ENCODE results near the gene ANKLE1.

ANKLE1 gene

DNA sequence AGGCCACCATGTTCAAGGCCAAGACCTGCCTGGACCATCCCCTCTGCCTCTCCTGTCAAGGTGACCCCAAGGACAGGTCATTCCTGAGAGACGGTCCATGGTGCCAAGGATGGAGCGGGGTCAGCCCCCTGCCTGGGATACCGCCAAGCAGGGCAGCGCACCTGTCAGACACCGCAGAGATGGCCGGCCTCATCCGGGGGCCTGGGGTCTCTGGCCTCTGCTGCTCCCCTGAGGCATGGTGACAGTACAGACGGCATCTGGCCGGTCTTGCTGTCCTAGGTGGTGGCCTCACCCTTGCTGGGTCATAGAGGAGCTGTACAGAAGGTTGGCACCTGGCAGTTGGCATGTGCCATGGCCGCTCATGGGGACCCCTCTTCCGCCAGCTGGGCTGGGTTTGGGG lies 38.7 kb downstream of the ANKLE1 start:
- Histone ChIP-seq H3K4me3 (ENCODE audit: low read depth, low read length) (no peak overlapping the region), H3K36me3 (ENCODE audit: control insufficient read depth in 2 of 2, insufficient read depth in 1 of 2, low read length in 2 of 2) (peaks cover 0 to 46% of the 10 kb centered on the region in 2 experiments; a peak in 2 of 3 replicates), H3K9me3 (ENCODE audit: control insufficient read depth, insufficient read depth, low read depth, low read length) (no peaks in the 10 kb centered on the region), H3K4me1 (ENCODE audit: control insufficient read depth, insufficient read depth, low read length) (no peaks in the 10 kb centered on the region), H3K27ac (ENCODE audit: extremely low read depth, low read depth, low read length) (no peak overlapping the region)
- POLR2A ChIA-PET, result interaction anchor here (1.5 to 2.2 kb wide), 2 partner anchors 10 to 11 kb away, joined by 5 to 8 read pairs; partner anchors contain the start of gene DDA1
- TF ChIP-seq ZNF580 (tag by site-specific recombination; IDR thresholded peaks at IDR 0.05) (no peak), ZNF404 (tag by site-specific recombination; IDR thresholded peaks at IDR 0.05) (no peak), ZNF677 (tag by site-specific recombination; IDR thresholded peaks at IDR 0.05) (no peak), GLIS2 (tag by site-specific recombination; IDR thresholded peaks at IDR 0.05) (no peak), ZNF777 (tag by site-specific recombination; IDR thresholded peaks at IDR 0.05; ENCODE audit: borderline replicate concordance) (no peak), ZIC2 (tag by site-specific recombination; IDR thresholded peaks at IDR 0.05) (no peak), ZNF24 (tag by site-specific recombination; IDR thresholded peaks at IDR 0.05) (no peak)
- TF ChIP-seq, protein P1, sequence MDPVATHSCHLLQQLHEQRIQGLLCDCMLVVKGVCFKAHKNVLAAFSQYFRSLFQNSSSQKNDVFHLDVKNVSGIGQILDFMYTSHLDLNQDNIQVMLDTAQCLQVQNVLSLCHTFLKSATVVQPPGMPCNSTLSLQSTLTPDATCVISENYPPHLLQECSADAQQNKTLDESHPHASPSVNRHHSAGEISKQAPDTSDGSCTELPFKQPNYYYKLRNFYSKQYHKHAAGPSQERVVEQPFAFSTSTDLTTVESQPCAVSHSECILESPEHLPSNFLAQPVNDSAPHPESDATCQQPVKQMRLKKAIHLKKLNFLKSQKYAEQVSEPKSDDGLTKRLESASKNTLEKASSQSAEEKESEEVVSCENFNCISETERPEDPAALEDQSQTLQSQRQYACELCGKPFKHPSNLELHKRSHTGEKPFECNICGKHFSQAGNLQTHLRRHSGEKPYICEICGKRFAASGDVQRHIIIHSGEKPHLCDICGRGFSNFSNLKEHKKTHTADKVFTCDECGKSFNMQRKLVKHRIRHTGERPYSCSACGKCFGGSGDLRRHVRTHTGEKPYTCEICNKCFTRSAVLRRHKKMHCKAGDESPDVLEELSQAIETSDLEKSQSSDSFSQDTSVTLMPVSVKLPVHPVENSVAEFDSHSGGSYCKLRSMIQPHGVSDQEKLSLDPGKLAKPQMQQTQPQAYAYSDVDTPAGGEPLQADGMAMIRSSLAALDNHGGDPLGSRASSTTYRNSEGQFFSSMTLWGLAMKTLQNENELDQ (tag by site-specific recombination; IDR thresholded peaks at IDR 0.05; ENCODE audit: low read depth), result no peak
- CTCF ChIA-PET, result interaction anchor here (0.6 to 1.0 kb wide), 4 partner anchors 12 to 129 kb away, joined by 4 to 7 read pairs (median 4); no protein-coding TSS in a partner anchor

DNA sequence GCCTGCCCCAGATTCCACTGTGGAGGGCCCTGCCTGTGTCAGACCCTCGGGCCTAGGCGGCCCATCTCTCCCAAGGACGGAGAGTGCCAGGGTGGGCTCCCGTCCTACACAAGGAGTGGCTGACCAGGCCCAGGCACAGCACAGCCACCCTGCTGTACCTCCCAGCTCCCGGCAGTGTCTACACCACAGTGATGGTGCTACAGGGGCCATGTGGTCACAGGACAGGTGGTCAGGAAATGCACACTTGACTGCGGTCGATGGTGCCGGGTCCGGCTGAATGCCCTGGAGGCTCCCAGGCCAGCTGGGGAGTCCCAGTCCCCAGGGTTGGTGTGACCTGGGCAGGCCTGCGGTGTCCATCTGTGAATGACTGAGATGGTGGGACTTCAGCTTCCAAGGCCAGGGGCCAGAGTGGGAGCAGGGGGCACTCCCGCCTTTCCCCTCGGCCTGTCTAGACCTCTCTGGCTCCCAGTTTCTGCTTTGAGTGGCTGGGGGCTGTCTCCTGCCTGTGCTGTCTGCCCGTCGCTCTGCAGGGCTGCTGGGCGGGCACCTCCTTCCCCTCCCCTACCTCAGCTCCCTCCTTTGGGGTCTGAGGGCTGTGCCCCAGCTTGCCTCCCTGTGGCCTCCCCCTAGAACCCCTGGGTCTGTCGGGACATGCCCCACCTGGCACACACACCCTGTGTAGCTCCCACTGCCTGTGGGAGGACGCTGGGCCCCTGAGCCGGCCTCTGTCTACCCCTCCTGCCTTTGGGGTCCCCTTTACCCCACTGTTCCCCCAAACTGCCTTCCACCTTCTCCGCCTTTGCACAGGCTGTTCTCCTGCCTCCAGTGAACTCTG lies 40.2 kb downstream of the ANKLE1 start:
- TF ChIP-seq OSR2 (tag by site-specific recombination; IDR thresholded peaks at IDR 0.05) (no peak), ZNF16 (tag by site-specific recombination; IDR thresholded peaks at IDR 0.05; ENCODE audit: low read depth) (no peak), ZNF366 (tag by site-specific recombination; conservative IDR thresholded peaks at IDR 0.05) (no peak), GLIS2 (tag by site-specific recombination; IDR thresholded peaks at IDR 0.05) (peak; percentile 47)
- ChIA-PET CTCF (interaction anchor here (0.6 to 0.7 kb wide), 2 partner anchors 21 to 55 kb away, joined by 3 to 6 read pairs; no protein-coding TSS in a partner anchor), POLR2A (interaction anchor here (0.7 to 2.2 kb wide), 3 partner anchors 8 to 12 kb away, joined by 3 to 8 read pairs (median 5); partner anchors contain the start of gene DDA1)
- H3K4me3 ChIP-seq (ENCODE audit: low read depth, low read length), result no peak overlapping the region
- H3K27ac ChIP-seq (ENCODE audit: extremely low read depth, low read depth, low read length), result no peak overlapping the region
- no peaks in the 10 kb centered on the region for H3K9me3 ChIP-seq (ENCODE audit: control insufficient read depth, insufficient read depth, low read depth, low read length)
- H3K4me1 ChIP-seq (ENCODE audit: control insufficient read depth, insufficient read depth, low read length), result no peaks in the 10 kb centered on the region
- peaks cover 0 to 38% of the 10 kb centered on the region in 2 experiments; a peak in 2 of 3 replicates for H3K36me3 ChIP-seq (ENCODE audit: control insufficient read depth in 2 of 2, insufficient read depth in 1 of 2, low read length in 2 of 2)

DNA sequence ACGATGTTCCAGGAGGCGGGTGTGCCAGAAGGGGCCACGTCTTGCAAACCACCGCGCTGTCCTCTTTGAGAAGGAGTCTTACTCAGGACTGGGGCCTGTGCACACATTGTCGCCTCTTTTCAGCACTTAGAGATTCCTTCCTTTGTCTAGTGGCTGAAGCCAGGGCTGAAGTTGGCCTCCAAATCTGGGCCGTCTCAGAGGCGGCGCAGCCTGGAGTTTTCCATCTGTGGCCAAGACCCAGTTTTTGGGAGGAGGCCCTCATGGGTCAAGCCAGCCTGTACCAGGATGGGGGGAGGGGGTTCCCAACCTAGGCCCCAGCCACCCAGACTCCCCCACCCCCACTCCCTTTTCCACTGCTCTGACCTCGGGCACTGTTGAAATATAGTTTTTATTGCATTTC lies 41.2 kb downstream of the ANKLE1 start:
- POLR2A ChIA-PET, result interaction anchor here (0.7 to 1.6 kb wide), 2 partner anchors 10 to 11 kb away, joined by 3 to 4 read pairs; no protein-coding TSS in a partner anchor
- H3K4me1 ChIP-seq (ENCODE audit: control insufficient read depth, insufficient read depth, low read length), result no peaks in the 10 kb centered on the region
- no peaks in the 10 kb centered on the region for H3K9me3 ChIP-seq (ENCODE audit: control insufficient read depth, insufficient read depth, low read depth, low read length)
- CTCF ChIA-PET, result no interaction called here
- no peak overlapping the region for H3K27ac ChIP-seq (ENCODE audit: extremely low read depth, low read depth, low read length)
- TF ChIP-seq TCF7L2 (IDR thresholded peaks at IDR 0.05; ENCODE audit: borderline replicate concordance, low read depth, low read length) (no peak), ATF2 (tag by site-specific recombination; IDR thresholded peaks at IDR 0.05; ENCODE audit: low read depth) (no peak), ZFP37 (tag by site-specific recombination; IDR thresholded peaks at IDR 0.05) (no peak), ZNF621 (tag by site-specific recombination; IDR thresholded peaks at IDR 0.05) (no peak), KLF1 (tag by site-specific recombination; IDR thresholded peaks at IDR 0.05) (no peak), ZNF777 (tag by site-specific recombination; IDR thresholded peaks at IDR 0.05; ENCODE audit: borderline replicate concordance) (no peak), ZBTB21 (tag by site-specific recombination; IDR thresholded peaks at IDR 0.05) (no peak), ZNF433 (tag by site-specific recombination; IDR thresholded peaks at IDR 0.05; ENCODE audit: low read depth) (no peak), ZBTB8A (tag by site-specific recombination; IDR thresholded peaks at IDR 0.05) (no peak), PRDM1 (tag by site-specific recombination; IDR thresholded peaks at IDR 0.05) (no peak)
- TF ChIP-seq, protein P2, sequence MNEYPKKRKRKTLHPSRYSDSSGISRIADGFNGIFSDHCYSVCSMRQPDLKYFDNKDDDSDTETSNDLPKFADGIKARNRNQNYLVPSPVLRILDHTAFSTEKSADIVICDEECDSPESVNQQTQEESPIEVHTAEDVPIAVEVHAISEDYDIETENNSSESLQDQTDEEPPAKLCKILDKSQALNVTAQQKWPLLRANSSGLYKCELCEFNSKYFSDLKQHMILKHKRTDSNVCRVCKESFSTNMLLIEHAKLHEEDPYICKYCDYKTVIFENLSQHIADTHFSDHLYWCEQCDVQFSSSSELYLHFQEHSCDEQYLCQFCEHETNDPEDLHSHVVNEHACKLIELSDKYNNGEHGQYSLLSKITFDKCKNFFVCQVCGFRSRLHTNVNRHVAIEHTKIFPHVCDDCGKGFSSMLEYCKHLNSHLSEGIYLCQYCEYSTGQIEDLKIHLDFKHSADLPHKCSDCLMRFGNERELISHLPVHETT (tag by site-specific recombination; IDR thresholded peaks at IDR 0.05), result no peak
- H3K36me3 ChIP-seq (ENCODE audit: control insufficient read depth in 2 of 2, insufficient read depth in 1 of 2, low read length in 2 of 2), result peaks cover 0 to 41% of the 10 kb centered on the region in 2 experiments; a peak in 2 of 3 replicates
- H3K4me3 ChIP-seq (ENCODE audit: low read depth, low read length), result no peak overlapping the region

Measured in HEK293 (cell line).